IPS-18c (cell line): ENCODE data around the gene ATP6V1B1.

Source experiments
- H3K4me3 ChIP-seq: 2 replicates; pipeline ENCODE4 v1.7.0; 2013; ENCODE audit warnings: low read depth, mild to moderate bottlenecking, low read length, moderate library complexity; ENCODE audit not compliant: insufficient read depth
- H3K9me3 ChIP-seq: one replicate; pipeline ENCODE4 v1.6.1; 2013; ENCODE audit warnings: mild to moderate bottlenecking, low read length, moderate library complexity; ENCODE audit not compliant: control insufficient read depth, insufficient read depth

ATP6V1B1 gene

GRCh38 chr2:70954886-70955285 lies 19.2 kb downstream of the ATP6V1B1 start:
- Histone ChIP-seq H3K4me3 (no peak overlapping the region), H3K9me3 (no peaks in the 10 kb centered on the region)

- Histone ChIP-seq H3K4me3 (no peak overlapping the region), H3K9me3 (no peaks in the 10 kb centered on the region)
Observed at GRCh38 chr2:70956141-70956540, 20.4 kb downstream of the ATP6V1B1 start.

- Histone ChIP-seq H3K4me3 (no peak overlapping the region), H3K9me3 (no peaks in the 10 kb centered on the region)
Observed at GRCh38 chr2:70957798-70958197, 22.1 kb downstream of the ATP6V1B1 start.

GRCh38 chr2:70958759-70959158 lies 23.1 kb downstream of the ATP6V1B1 start:
- no peaks in the 10 kb centered on the region for H3K9me3 ChIP-seq
- H3K4me3 ChIP-seq, result no peak overlapping the region

- no peak overlapping the region for H3K4me3 ChIP-seq
- no peaks in the 10 kb centered on the region for H3K9me3 ChIP-seq
Observed at GRCh38 chr2:70959271-70959761, 23.6 kb downstream of the ATP6V1B1 start.

- no peaks in the 10 kb centered on the region for H3K9me3 ChIP-seq
- H3K4me3 ChIP-seq, result no peak overlapping the region
Observed at GRCh38 chr2:70959851-70960832, 24.4 kb downstream of the ATP6V1B1 start.

- Histone ChIP-seq H3K4me3 (no peak overlapping the region), H3K9me3 (no peaks in the 10 kb centered on the region)
Observed at GRCh38 chr2:70960833-70961647, 25.3 kb downstream of the ATP6V1B1 start.

GRCh38 chr2:70961648-70961994 lies 25.9 kb downstream of the ATP6V1B1 start:
- H3K4me3 ChIP-seq, result no peak overlapping the region
- no peaks in the 10 kb centered on the region for H3K9me3 ChIP-seq

- Histone ChIP-seq H3K9me3 (no peaks in the 10 kb centered on the region), H3K4me3 (no peak overlapping the region)
Observed at GRCh38 chr2:70962211-70962884, 26.6 kb downstream of the ATP6V1B1 start.

GRCh38 chr2:70962885-70963878 lies 27.5 kb downstream of the ATP6V1B1 start:
- Histone ChIP-seq H3K4me3 (no peak overlapping the region), H3K9me3 (no peaks in the 10 kb centered on the region)

- no peaks in the 10 kb centered on the region for H3K9me3 ChIP-seq
- no peak overlapping the region for H3K4me3 ChIP-seq
Observed at GRCh38 chr2:70964133-70964532, 28.4 kb downstream of the ATP6V1B1 start.

- H3K4me3 ChIP-seq, result peak overlapping the region; percentile 30; the same call in 1 of the 2 replicates
Observed at GRCh38 chr2:70964596-70965386, 29.1 kb downstream of the ATP6V1B1 start.

GRCh38 chr2:70965506-70965905 lies 29.8 kb downstream of the ATP6V1B1 start:
- Histone ChIP-seq H3K4me3 (no peak overlapping the region), H3K9me3 (no peaks in the 10 kb centered on the region)

More at GRCh38 chr2:70964596-70965386, 29.1 kb downstream of the ATP6V1B1 start:
- no peaks in the 10 kb centered on the region for H3K9me3 ChIP-seq

GRCh38 chr2:70966681-70967080 lies 31.0 kb downstream of the ATP6V1B1 start:
- Histone ChIP-seq H3K9me3 (no peaks in the 10 kb centered on the region), H3K4me3 (no peak overlapping the region)

GRCh38 chr2:70967189-70967588 lies 31.5 kb downstream of the ATP6V1B1 start:
- Histone ChIP-seq H3K9me3 (no peaks in the 10 kb centered on the region), H3K4me3 (no peak overlapping the region)

GRCh38 chr2:70974592-70974991 lies 38.9 kb downstream of the ATP6V1B1 start:
- H3K4me3 ChIP-seq, result no peak overlapping the region
- no peaks in the 10 kb centered on the region for H3K9me3 ChIP-seq
